Chondrocyte (in vitro differentiated cells): ENCODE results near the gene MAGEB18. TPM values are rescaled to one million over a fixed set of nuclear protein-coding genes. Genes with fewer than 3 reads are reported as not detected.

ENCODE experiments used
- DNase-seq: peaks from one replicate; pipeline ENCODE4 v3.0.0; 2021; ENCODE audit warnings: mixed read lengths, low spot score
- H3K27ac Mint-ChIP-seq: one replicate; pipeline ENCODE4 v1.8.0; 2021; ENCODE audit warnings: mild to moderate bottlenecking, moderate library complexity, mixed read lengths; ENCODE audit not compliant: unreplicated experiment
- H3K27me3 Mint-ChIP-seq: 2 replicates; pipeline ENCODE4 v1.8.0; 2021; ENCODE audit warnings: low read depth, mixed read lengths
- H3K36me3 Mint-ChIP-seq: 2 replicates; pipeline ENCODE4 v1.8.0; 2021; ENCODE audit warnings: low read depth, mixed read lengths
- H3K4me1 Mint-ChIP-seq: 2 replicates; pipeline ENCODE4 v1.8.0; 2021; ENCODE audit warnings: low read depth, mild to moderate bottlenecking, mixed read lengths
- H3K4me3 Mint-ChIP-seq: one replicate; pipeline ENCODE4 v1.8.0; 2021; ENCODE audit warnings: mild to moderate bottlenecking, moderate library complexity, mixed read lengths; ENCODE audit not compliant: unreplicated experiment
- H3K9me3 Mint-ChIP-seq: 2 replicates; pipeline ENCODE4 v1.8.0; 2021; ENCODE audit warnings: low read depth, mixed read lengths
- long read RNA-seq: library from polyadenylated mRNA; stranded (forward); transcript quantifications from one replicate; pipeline ENCODE4 v2.0.0, GENCODE V29; 2021
- total RNA-seq: library from RNA; stranded (reverse); gene quantifications from 3 replicates; pipeline ENCODE4 v1.2.1, GENCODE V29; 2021
- TF ChIP-seq, protein P1 (sequence below): fragments of 200-600 bp; sonication (generic); IDR thresholded peaks from 2 replicates; pipeline ENCODE4 v1.5.0; 2021; ENCODE audit warnings: antibody characterized with exemption, mild to moderate bottlenecking, moderate library complexity

Gene MAGEB18
- not detected in 3 replicates for total RNA-seq
- long read RNA-seq = 0 reads

- Mint-ChIP-seq H3K4me3 (no peak within 1 kb of the TSS), H3K9me3 (peaks cover 37% of the 10 kb centered on the region), H3K27ac (no peak within 1 kb of the TSS), H3K27me3 (no peaks in the 10 kb centered on the region), H3K4me1 (no peaks in the 10 kb centered on the region), H3K36me3 (no peaks in the 10 kb centered on the region)
- DNase-seq = no peak
- TF ChIP-seq, protein P1, sequence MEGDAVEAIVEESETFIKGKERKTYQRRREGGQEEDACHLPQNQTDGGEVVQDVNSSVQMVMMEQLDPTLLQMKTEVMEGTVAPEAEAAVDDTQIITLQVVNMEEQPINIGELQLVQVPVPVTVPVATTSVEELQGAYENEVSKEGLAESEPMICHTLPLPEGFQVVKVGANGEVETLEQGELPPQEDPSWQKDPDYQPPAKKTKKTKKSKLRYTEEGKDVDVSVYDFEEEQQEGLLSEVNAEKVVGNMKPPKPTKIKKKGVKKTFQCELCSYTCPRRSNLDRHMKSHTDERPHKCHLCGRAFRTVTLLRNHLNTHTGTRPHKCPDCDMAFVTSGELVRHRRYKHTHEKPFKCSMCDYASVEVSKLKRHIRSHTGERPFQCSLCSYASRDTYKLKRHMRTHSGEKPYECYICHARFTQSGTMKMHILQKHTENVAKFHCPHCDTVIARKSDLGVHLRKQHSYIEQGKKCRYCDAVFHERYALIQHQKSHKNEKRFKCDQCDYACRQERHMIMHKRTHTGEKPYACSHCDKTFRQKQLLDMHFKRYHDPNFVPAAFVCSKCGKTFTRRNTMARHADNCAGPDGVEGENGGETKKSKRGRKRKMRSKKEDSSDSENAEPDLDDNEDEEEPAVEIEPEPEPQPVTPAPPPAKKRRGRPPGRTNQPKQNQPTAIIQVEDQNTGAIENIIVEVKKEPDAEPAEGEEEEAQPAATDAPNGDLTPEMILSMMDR = no peak
These were observed at the start of gene MAGEB18 for GRCh38 chrX:26138274-26138673. Gene MAGEB18 (plus strand): TSS chrX:26138343. CDS start chrX:26138986, 643 bp downstream.

DNA sequence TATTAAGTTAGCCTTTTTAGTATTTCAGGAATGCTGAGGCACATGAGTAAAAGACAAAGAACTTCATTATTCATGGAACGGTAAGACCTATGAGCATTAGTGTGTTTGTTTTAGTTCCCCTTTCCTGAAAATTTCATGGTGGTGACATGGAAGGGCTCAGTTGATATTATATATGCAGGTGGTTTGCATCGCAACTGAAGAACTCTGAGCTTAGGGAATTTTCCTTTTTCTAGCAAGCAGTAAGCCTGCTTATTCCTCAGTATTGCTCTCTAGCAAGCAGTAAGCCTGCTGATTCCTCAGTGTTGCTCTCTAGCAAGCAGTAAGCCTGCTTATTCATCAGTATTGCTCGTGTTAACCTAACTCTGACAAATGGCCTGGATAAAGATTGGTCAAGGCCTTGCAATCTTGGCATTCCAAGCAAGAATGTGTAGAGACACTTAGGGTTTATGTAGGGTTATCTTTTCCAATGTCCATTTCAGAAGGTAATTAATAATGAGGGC lies 37.7 kb upstream of the MAGEB18 start:
- no peak overlapping the region for H3K4me3 Mint-ChIP-seq

GRCh38 chrX:26109142-26109541 lies 29.0 kb upstream of the MAGEB18 start:
- Mint-ChIP-seq H3K9me3 (no peaks in the 10 kb centered on the region), H3K36me3 (no peaks in the 10 kb centered on the region), H3K4me3 (no peak overlapping the region), H3K4me1 (no peaks in the 10 kb centered on the region), H3K27ac (no peak overlapping the region), H3K27me3 (no peaks in the 10 kb centered on the region)
- no peak for DNase-seq
- TF ChIP-seq, protein P1 = no peak

More for the DNA sequence above, 37.7 kb upstream of the MAGEB18 start:
- no peak overlapping the region for H3K27ac Mint-ChIP-seq
- TF ChIP-seq, protein P1 = no peak
- DNase-seq = no peak
- H3K4me1 Mint-ChIP-seq = no peaks in the 10 kb centered on the region
- no peaks in the 10 kb centered on the region for H3K36me3 Mint-ChIP-seq
- H3K27me3 Mint-ChIP-seq = no peaks in the 10 kb centered on the region
- H3K9me3 Mint-ChIP-seq = peaks cover 4% of the 10 kb centered on the region

- H3K4me1 Mint-ChIP-seq = no peaks in the 10 kb centered on the region
- no peaks in the 10 kb centered on the region for H3K27me3 Mint-ChIP-seq
- H3K27ac Mint-ChIP-seq = no peak overlapping the region
- TF ChIP-seq, protein P1 = no peak
- H3K4me3 Mint-ChIP-seq = no peak overlapping the region
- no peaks in the 10 kb centered on the region for H3K36me3 Mint-ChIP-seq
- no peak for DNase-seq
- peaks cover 12% of the 10 kb centered on the region for H3K9me3 Mint-ChIP-seq
These were observed 7.9 kb downstream of the MAGEB18 start for GRCh38 chrX:26146024-26146423.

DNA sequence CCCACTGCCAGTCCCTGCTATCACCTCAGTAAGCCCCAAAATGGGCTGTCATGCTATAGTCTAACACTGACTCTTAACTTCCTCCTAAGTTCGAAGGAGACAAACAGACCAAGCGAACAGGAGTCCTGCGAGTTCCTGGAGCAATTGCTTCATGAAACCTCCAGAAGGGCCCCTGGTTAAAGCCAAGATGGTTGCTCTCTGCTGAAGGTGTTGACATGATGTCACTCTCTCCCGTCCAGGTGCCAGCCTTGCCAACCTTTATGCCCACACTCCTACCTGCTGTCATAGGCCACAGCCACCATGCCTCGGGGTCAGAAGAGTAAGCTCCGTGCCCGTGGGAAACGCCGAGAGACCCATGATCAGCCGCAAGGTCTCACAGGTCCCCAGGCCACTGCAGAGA lies 22.2 kb downstream of the MAGEB18 start, which contains the start of gene MAGEB6B:
TSS of gene MAGEB6B (plus strand) at position 301 of the 400 bp plus-strand sequence. CDS start at position 301, 0 bp downstream.
- TF ChIP-seq, protein P1 = no peak
- Mint-ChIP-seq H3K9me3 (peaks cover 47% of the 10 kb centered on the region), H3K27ac (no peak within 1 kb of the TSS), H3K36me3 (no peaks in the 10 kb centered on the region), H3K27me3 (no peaks in the 10 kb centered on the region), H3K4me3 (no peak within 1 kb of the TSS), H3K4me1 (no peaks in the 10 kb centered on the region)
- DNase-seq = no peak

Other genes starting within 250 kb of the MAGEB18 start
- not detected in 3 replicates for gene MAGEB6B, start 22.3 kb downstream of the MAGEB18 start, total RNA-seq
- gene MAGEB6, start 54.1 kb downstream of the MAGEB18 start, total RNA-seq = not detected in 3 replicates
- gene MAGEB5, start 77.8 kb downstream of the MAGEB18 start, total RNA-seq = not detected in 3 replicates